H1 (cell line): ENCODE measurements around the gene IREB2. TPM values are rescaled to one million over a fixed set of nuclear protein-coding genes. Genes with fewer than 3 reads are reported as not detected.

Experiments
- CBX8 ChIP-seq: fragments of 300-800, 300-1000 bp; sonication (generic); IDR thresholded peaks from 2 replicates; pipeline ENCODE4 v1.7.1; 2016; ENCODE audit warnings: low read depth, low read length, borderline replicate concordance
- CHD7 ChIP-seq: fragments of 300-600 bp; sonication (generic); IDR thresholded peaks from 2 replicates; pipeline ENCODE4 v1.7.1; 2012; ENCODE audit warnings: low read length, moderate library complexity, mild to moderate bottlenecking, inconsistent platforms; ENCODE audit not compliant: insufficient replicate concordance
- HDAC2 ChIP-seq, 2 experiments: fragments of 300-600 bp in 1 of 2; sonication (generic) in 1 of 2; IDR thresholded peaks; 2 replicates each; pipeline ENCODE4 v1.6.1; 2011 to 2012; ENCODE audit warnings: low read depth in 2 of 2, low read length in 2 of 2, mild to moderate bottlenecking in 2 of 2, moderate library complexity in 2 of 2, borderline replicate concordance in 1 of 2, inconsistent platforms in 1 of 2
- JUN ChIP-seq: IDR thresholded peaks from 2 replicates; pipeline ENCODE4 v1.6.1; 2011; ENCODE audit warnings: low read depth, mild to moderate bottlenecking, improper control_type of control experiment, low read length
- NANOG ChIP-seq: IDR thresholded peaks from 2 replicates; pipeline ENCODE4 v1.6.1; 2011; ENCODE audit warnings: low read length, low read depth, mild to moderate bottlenecking, inconsistent platforms; ENCODE audit not compliant: insufficient read depth, poor library complexity, severe bottlenecking
- RNF2 ChIP-seq: fragments of 200-900, 300-1000 bp; sonication (generic); IDR thresholded peaks from 2 replicates; pipeline ENCODE4 v1.7.1; 2016; ENCODE audit warnings: borderline replicate concordance, low read depth, mild to moderate bottlenecking, antibody characterized with exemption, low read length; ENCODE audit not compliant: poor library complexity, severe bottlenecking; ENCODE audit errors: missing control alignments
- polyA plus RNA-seq, 7 experiments: library from polyadenylated mRNA; depleted of rRNA in 3 of 7; stranded (reverse) in 5 of 7; unstranded in 2 of 7; fragments of >200 nt in 5 of 7; fragments of 200-250 nt in 2 of 7; gene quantifications; 1 replicate in 5 of 7; 2 replicates in 1 of 7; 4 replicates in 1 of 7; pipeline versions ENCODE4 v1.2.1 to v1.2.3, GENCODE V29; 2011 to 2013; ENCODE audit warnings: missing spikeins in 2 of 7, mixed read lengths in 2 of 7
- total RNA-seq: library from RNA; stranded (reverse); fragmentation: NEBNext Ultra II Directional; extraction: Animal tissue kit (Norgen Biotek cat#: 25700); gene quantifications from 2 replicates; pipeline ENCODE4 v1.2.1, GENCODE V29; 2021

The IREB2 gene
- total and polyA plus RNA-seq, 2 of the 8 experiments (the other 6 are each of a cell fraction or from before 2014, with no cell fraction given) = 21.0 to 103 TPM

- TF ChIP-seq CHD7 (no peak), HDAC2 (IDR thresholded peaks at IDR 0.05; ENCODE audit: borderline replicate concordance in 1 of 2, low read depth in 2 of 2, low read length in 2 of 2) (no peak), NANOG (no peak), CBX8 (no peak), JUN (no peak), RNF2 (no peak)
- TF ChIP-seq, all 59 proteins: peak for 0
Observed at GRCh38 chr15:78446551-78446950, 8.5 kb downstream of the IREB2 start (continued).
